Caco-2 (cell line): ENCODE measurements around the gene BRAF. TPM values are rescaled to one million over a fixed set of nuclear protein-coding genes. Genes with fewer than 3 reads are reported as not detected.

Experiments used
- BruUV-seq: library from RNA; stranded (reverse); fragments of 400-500 nt; replicated peaks from 2 replicates; lab custom pipeline; 2021; lab: Mats Ljungman, UMichigan
- CTCF ChIA-PET: fragments of 300-600 bp; sonication (Branson Sonifier 250); formaldehyde crosslinking; loops from one replicate; lab custom pipeline; 2022; ENCODE audit warnings: antibody characterized with exemption; lab: Charles Lee
- POLR2A ChIA-PET: fragments of 300-600 bp; sonication (Branson Sonifier 250); formaldehyde crosslinking; loops from one replicate; lab custom pipeline; 2022; ENCODE audit warnings: antibody characterized with exemption; lab: Charles Lee
- DNase-seq, 2 experiments: peaks; one replicate each; pipeline versions ENCODE4 v3.0.0 to v3.0.0-alpha.2; 2020 to 2022
- H3K27me3 ChIP-seq: replicated peaks from 2 replicates; pipeline ENCODE4 v1.6.0; 2011; ENCODE audit warnings: low read length; ENCODE audit not compliant: control insufficient read depth, insufficient read depth
- H3K36me3 ChIP-seq: 2 replicates; pipeline ENCODE4 v1.5.1; 2011; ENCODE audit warnings: low read length; ENCODE audit not compliant: control insufficient read depth, insufficient read depth
- H3K4me1 ChIP-seq: fragments of 250-450 bp; sonication (Bioruptor Pico); 2 replicates; pipeline ENCODE4 v1.5.1; 2020; ENCODE audit warnings: mild to moderate bottlenecking
- H3K4me3 ChIP-seq: 2 replicates; pipeline ENCODE4 v1.5.1; 2011; ENCODE audit warnings: low read depth, mild to moderate bottlenecking, control low read depth, low read length
- H3K9me3 ChIP-seq: fragments of 250-450 bp; sonication (Bioruptor Pico); 2 replicates; pipeline ENCODE4 v1.5.1; 2020; ENCODE audit warnings: mild to moderate bottlenecking, moderate library complexity
- H3K27ac Mint-ChIP-seq: one replicate; pipeline ENCODE4 v1.8.0; 2022; ENCODE audit warnings: mixed read lengths; ENCODE audit not compliant: unreplicated experiment
- H3K27me3 Mint-ChIP-seq: one replicate; pipeline ENCODE4 v1.8.0; 2022; ENCODE audit warnings: mixed read lengths; ENCODE audit not compliant: insufficient read depth, unreplicated experiment
- H3K36me3 Mint-ChIP-seq: one replicate; pipeline ENCODE4 v1.8.0; 2022; ENCODE audit warnings: mild to moderate bottlenecking, mixed read lengths; ENCODE audit not compliant: insufficient read depth, unreplicated experiment
- H3K4me1 Mint-ChIP-seq: one replicate; pipeline ENCODE4 v1.8.0; 2022; ENCODE audit warnings: low read depth, mixed read lengths; ENCODE audit not compliant: unreplicated experiment
- H3K4me3 Mint-ChIP-seq: one replicate; pipeline ENCODE4 v1.8.0; 2022; ENCODE audit warnings: mild to moderate bottlenecking, moderate library complexity, mixed read lengths; ENCODE audit not compliant: unreplicated experiment
- H3K9me3 Mint-ChIP-seq: one replicate; pipeline ENCODE4 v1.8.0; 2022; ENCODE audit warnings: mixed read lengths; ENCODE audit not compliant: unreplicated experiment
- intact Hi-C: fragments of 100-400 bp; cut with micrococcal nuclease; formaldehyde crosslinking; loops from one replicate; pipeline ENCODE4 v1.10.0; 2022; ENCODE audit not compliant: unreplicated experiment
- total RNA-seq: library from RNA; stranded (reverse); gene quantifications from 2 replicates; pipeline ENCODE4 v1.2.3, GENCODE V29; 2022
- TF ChIP-seq, protein P1 (sequence below), 2 experiments: fragments of 200-600 bp in 1 of 2; IDR thresholded peaks; 1 replicate in 1 of 2; 2 replicates in 1 of 2; pipeline versions ENCODE4 v1.5.1 to v1.8.0; 2011 to 2022; ENCODE audit warnings: antibody characterized with exemption in 1 of 2, control low read depth in 1 of 2, inconsistent platforms in 1 of 2, low read depth in 1 of 2, low read length in 1 of 2, mild to moderate bottlenecking in 1 of 2, moderate library complexity in 1 of 2; ENCODE audit not compliant: insufficient read depth in 1 of 2, severe bottlenecking in 1 of 2, unreplicated experiment in 1 of 2

The BRAF gene
- total RNA-seq, 1 experiment from 2014 or later = 38.5 TPM

DNA sequence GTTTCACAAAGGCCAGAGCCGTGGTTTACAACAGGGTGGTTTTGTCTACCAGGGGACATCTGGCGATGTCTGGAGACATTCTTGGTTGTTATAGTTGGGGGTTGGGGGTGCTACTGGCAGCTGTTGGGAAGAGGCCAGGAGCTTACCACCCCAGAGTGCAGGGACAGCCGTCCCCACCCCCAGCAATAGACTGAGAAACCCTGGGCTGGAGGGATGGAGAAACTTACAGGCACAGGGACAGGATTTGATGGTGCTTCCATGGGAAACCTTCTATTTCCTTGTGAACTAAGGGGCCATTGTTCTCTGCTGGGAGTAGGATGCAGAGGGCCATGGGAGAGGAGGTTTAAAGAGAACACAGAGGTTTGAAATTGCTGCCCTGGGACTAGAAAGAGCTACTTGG lies 241.1 kb downstream of the BRAF start:
- peaks cover 11% of the 10 kb centered on the region for H3K4me1 Mint-ChIP-seq
- no peaks in the 10 kb centered on the region for H3K27me3 Mint-ChIP-seq
- CTCF ChIA-PET = no interaction called here
- no peak for DNase-seq
- H3K4me3 Mint-ChIP-seq = no peak overlapping the region
- H3K27ac Mint-ChIP-seq = peak overlapping the region; percentile 36
- H3K9me3 Mint-ChIP-seq = no peaks in the 10 kb centered on the region
- no peak overlapping the region for H3K4me3 ChIP-seq
- no peaks in the 10 kb centered on the region for H3K27me3 ChIP-seq
- peaks cover 23% of the 10 kb centered on the region for H3K36me3 Mint-ChIP-seq
- H3K36me3 ChIP-seq = no peaks in the 10 kb centered on the region
- no peaks in the 10 kb centered on the region for H3K9me3 ChIP-seq
- TF ChIP-seq, protein P1, sequence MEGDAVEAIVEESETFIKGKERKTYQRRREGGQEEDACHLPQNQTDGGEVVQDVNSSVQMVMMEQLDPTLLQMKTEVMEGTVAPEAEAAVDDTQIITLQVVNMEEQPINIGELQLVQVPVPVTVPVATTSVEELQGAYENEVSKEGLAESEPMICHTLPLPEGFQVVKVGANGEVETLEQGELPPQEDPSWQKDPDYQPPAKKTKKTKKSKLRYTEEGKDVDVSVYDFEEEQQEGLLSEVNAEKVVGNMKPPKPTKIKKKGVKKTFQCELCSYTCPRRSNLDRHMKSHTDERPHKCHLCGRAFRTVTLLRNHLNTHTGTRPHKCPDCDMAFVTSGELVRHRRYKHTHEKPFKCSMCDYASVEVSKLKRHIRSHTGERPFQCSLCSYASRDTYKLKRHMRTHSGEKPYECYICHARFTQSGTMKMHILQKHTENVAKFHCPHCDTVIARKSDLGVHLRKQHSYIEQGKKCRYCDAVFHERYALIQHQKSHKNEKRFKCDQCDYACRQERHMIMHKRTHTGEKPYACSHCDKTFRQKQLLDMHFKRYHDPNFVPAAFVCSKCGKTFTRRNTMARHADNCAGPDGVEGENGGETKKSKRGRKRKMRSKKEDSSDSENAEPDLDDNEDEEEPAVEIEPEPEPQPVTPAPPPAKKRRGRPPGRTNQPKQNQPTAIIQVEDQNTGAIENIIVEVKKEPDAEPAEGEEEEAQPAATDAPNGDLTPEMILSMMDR (IDR thresholded peaks at IDR 0.05; ENCODE audit: insufficient read depth in 1 of 2, low read depth in 1 of 2, low read length in 1 of 2, severe bottlenecking in 1 of 2, unreplicated experiment in 1 of 2) = no peak
- POLR2A ChIA-PET = no interaction called here
- intact Hi-C loops = no loop called here
- BruUV-seq = no TSS peak
- H3K4me1 ChIP-seq = 0 out of 2 replicates have a peak, but pooled peaks cover 5% of the 10 kb centered on the region

GRCh38 chr7:140681766-140682165 lies 243.0 kb downstream of the BRAF start:
- no peaks in the 10 kb centered on the region for H3K9me3 ChIP-seq
- TF ChIP-seq, protein P1 (IDR thresholded peaks at IDR 0.05; ENCODE audit: insufficient read depth in 1 of 2, low read depth in 1 of 2, low read length in 1 of 2, severe bottlenecking in 1 of 2, unreplicated experiment in 1 of 2) = no peak
- H3K9me3 Mint-ChIP-seq = no peaks in the 10 kb centered on the region
- H3K36me3 ChIP-seq = no peaks in the 10 kb centered on the region
- H3K27me3 Mint-ChIP-seq = no peaks in the 10 kb centered on the region
- H3K36me3 Mint-ChIP-seq = peaks cover 24% of the 10 kb centered on the region
- H3K4me3 ChIP-seq = no peak overlapping the region
- intact Hi-C loops = no loop called here
- DNase-seq = no peak
- CTCF ChIA-PET = no interaction called here
- H3K27ac Mint-ChIP-seq = no peak overlapping the region
- no peaks in the 10 kb centered on the region for H3K27me3 ChIP-seq
- H3K4me1 Mint-ChIP-seq = peaks cover 11% of the 10 kb centered on the region
- no TSS peak for BruUV-seq
- POLR2A ChIA-PET = no interaction called here
- 0 out of 2 replicates have a peak, but pooled peaks cover 5% of the 10 kb centered on the region for H3K4me1 ChIP-seq
- H3K4me3 Mint-ChIP-seq = no peak overlapping the region

DNA sequence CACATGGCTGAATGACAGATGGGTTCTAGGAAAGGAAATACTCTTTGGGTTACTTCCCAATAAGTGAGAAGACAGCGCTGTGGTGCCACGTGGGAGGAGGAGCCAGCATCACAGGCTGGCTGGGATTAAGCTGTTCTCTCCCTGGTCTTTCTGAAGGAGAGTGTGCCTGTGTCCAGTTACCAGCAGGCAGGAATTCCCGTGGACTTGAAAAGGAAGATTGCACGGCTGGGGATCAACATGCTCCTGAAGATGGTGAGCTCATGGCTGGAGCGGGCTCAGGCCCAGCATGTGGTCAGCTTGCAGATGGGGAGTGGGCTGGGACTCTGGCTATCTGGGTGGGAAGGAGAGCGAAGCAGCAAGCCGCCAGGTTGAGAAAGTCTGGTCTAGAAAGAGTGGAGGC lies 243.8 kb downstream of the BRAF start:
- BruUV-seq = no TSS peak
- no peak overlapping the region for H3K4me3 ChIP-seq
- intact Hi-C loops = no loop called here
- Mint-ChIP-seq H3K9me3 (no peaks in the 10 kb centered on the region), H3K27me3 (no peaks in the 10 kb centered on the region), H3K4me1 (peaks cover 11% of the 10 kb centered on the region), H3K36me3 (peaks cover 24% of the 10 kb centered on the region), H3K4me3 (no peak overlapping the region), H3K27ac (no peak overlapping the region)
- no peaks in the 10 kb centered on the region for H3K36me3 ChIP-seq
- no peaks in the 10 kb centered on the region for H3K27me3 ChIP-seq
- H3K4me1 ChIP-seq = 0 out of 2 replicates have a peak, but pooled peaks cover 5% of the 10 kb centered on the region
- ChIA-PET POLR2A (interaction anchor here (0.6 kb wide), 1 partner anchor 15 kb away, joined by 3 read pairs; no protein-coding TSS in a partner anchor), CTCF (no interaction called here)
- DNase-seq = no peak
- no peaks in the 10 kb centered on the region for H3K9me3 ChIP-seq
- TF ChIP-seq, protein P1 (IDR thresholded peaks at IDR 0.05; ENCODE audit: insufficient read depth in 1 of 2, low read depth in 1 of 2, low read length in 1 of 2, severe bottlenecking in 1 of 2, unreplicated experiment in 1 of 2) = no peak
